ENCODE measurements around the gene DENND2A. TPM values are rescaled to one million over a fixed set of nuclear protein-coding genes. Genes with fewer than 3 reads are reported as not detected.

Gene DENND2A
- total RNA-seq (2022; extraction: Qiagen RNA extraction; ENCODE audit: low read depth), result 0.22 to 1.3 TPM (median 0.30 TPM) in 5 replicates

GRCh38 chr7:140640727-140641523 lies at the start of gene DENND2A:
Gene DENND2A (minus strand): TSS chr7:140640813. CDS start chr7:140602397, 38,416 bp downstream.

DNA sequence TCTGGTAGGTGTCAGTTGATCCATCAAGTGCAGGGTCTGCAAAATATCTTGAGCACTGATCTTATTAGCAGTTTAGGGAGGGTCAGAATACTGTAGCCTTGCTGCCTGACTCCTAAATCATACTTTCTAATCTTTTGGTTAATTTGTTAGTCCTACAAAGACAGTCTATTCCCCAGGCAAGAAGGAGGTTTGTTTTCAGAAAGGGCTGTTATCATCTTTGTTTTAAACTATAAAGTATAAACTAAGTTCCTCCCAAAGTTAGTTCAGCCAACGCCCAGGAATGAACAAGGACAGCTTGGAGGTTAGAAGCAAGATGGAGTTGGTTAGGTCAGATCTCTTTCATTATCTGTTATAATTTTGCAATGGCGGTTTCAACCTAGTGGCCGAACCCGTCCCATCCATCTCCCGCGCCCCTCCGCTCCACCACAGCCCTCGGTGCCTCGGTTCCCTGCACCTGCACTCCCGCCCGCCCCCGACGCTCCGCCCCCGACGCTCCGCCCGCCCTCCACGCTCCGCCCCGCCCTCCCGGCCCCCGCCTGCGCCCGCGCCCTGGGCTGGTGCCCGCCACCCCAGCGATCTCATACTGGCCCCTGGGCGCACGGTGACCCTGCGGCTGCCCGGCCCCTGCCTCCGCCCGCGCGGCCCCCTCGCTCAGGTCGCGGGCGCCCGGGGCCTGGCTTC lies 31.9 kb upstream of the DENND2A start, which contains the start of gene ADCK2:
Gene ADCK2 (plus strand): TSS at position 564 of the 681 bp plus-strand sequence. CDS start 386 bp downstream, outside the sequence.

DNA sequence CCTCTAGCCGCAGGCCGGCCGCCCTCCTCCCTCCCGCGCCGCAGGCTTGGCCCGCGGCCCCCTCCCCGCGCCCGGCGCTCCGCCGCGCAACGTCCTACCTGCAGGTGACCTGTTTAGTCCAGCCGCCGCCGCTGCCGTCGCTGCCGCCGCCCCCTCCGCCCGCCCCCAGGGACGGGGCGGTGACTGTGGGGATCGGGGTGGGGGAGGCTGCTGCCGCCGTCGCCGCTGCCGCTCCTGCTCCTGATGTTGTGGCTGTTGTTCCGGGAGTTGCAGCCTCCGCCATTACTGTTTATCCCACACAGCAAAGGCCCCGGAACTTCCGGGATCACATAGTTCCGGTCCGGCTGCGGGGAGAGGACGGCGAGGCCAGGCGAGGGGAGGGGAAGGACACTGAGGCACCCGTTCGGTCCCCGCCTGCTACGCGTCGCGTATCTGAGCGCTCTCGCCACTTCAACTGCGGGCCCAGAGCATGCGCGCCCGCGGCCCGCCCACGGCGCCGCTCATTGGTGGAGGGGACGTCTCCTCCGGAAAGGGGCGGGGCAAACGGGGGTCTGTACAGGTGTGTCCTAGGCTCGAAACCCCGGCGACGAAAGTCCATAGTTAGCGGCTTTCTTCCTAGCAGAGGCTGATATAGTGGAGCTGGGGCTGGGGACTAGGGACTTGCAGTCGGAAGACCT lies 161.4 kb downstream of the DENND2A start, which contains the start of gene MKRN1:
Gene MKRN1 (minus strand): TSS at position 444 of the 677 bp plus-strand sequence. CDS start 161 bp downstream, at position 283.

Other genes starting within 250 kb of the DENND2A start
- gene SLC37A3, start 242.3 kb downstream of the DENND2A start, total RNA-seq (2022; extraction: Qiagen RNA extraction; ENCODE audit: low read depth), result 23.3 to 28.3 TPM (median 27.5 TPM) in 5 replicates
- not detected in 5 replicates for gene RAB19, start 236.8 kb downstream of the DENND2A start, total RNA-seq (2022; extraction: Qiagen RNA extraction; ENCODE audit: low read depth)
- gene MKRN1, start 161.3 kb downstream of the DENND2A start, total RNA-seq (2022; extraction: Qiagen RNA extraction; ENCODE audit: low read depth), result 54.2 to 68.6 TPM (median 56.8 TPM) in 5 replicates
- gene ADCK2, start 32.1 kb upstream of the DENND2A start, total RNA-seq (2022; extraction: Qiagen RNA extraction; ENCODE audit: low read depth), result 16.1 to 19.9 TPM (median 18.7 TPM) in 5 replicates
- gene NDUFB2, start 55.9 kb upstream of the DENND2A start, total RNA-seq (2022; extraction: Qiagen RNA extraction; ENCODE audit: low read depth), result 362 to 406 TPM (median 394 TPM) in 5 replicates

Measured in A549 treated with CpdA at 1 μM for 4 hours (cell line).